HG03521 (cell line): ENCODE results near the gene OR5AS1.
"Not testable (repeated sequence)": the region's sequence is repeated elsewhere in the genome, so short reads cannot be mapped to it uniquely, and the experiment has no call there.

Experiments
- ATAC-seq: cut with Tn5 transposase; IDR thresholded peaks from one replicate; pipeline ENCODE4 v1.9.1; 2021; ENCODE audit warnings: mild to moderate bottlenecking, moderate library complexity; ENCODE audit not compliant: unreplicated experiment

OR5AS1 gene

DNA sequence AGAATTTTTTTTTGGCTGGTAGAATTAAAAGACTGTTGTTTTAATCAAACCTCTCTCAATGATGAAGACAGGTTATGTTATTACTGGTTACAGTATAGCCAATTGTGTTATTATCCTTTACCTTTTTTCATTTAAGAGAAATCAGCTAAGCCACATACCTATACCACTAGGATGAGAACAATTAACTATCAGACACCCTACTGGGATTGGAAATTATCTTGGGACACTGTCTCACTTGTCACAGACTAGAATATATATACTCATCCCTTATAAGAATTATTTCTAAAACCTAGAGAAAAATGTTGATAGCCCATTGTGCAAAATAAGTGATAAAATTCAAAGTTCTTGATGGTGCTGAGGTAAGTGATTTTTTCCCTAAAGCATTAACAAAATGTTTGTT lies at the start of gene OR5AS1:
TSS of gene OR5AS1 (plus strand) at position 301 of the 400 bp plus-strand sequence. CDS start 2,765 bp downstream, outside the sequence.
- ATAC-seq, result no peak

DNA sequence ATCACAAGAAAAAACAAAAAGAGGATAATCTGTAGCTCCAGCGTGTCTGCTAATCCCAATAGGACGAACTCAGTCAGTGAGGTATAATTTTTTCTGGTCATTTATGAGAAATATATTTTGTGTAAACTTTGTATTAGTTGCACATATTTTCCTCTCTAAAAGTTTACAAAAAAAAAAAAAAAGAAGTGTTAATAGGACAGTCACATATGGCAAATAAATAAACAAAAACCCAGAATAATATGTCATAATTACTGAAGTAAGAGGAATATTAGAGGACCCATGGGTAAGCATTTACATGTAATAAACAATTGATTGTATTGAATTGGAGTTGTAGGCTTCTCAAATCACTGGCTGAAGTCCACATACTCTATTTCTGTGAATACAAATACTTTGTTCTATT lies 32.9 kb upstream of the OR5AS1 start, which contains the start of gene OR5F1:
TSS of gene OR5F1 (minus strand) at position 101 of the 400 bp plus-strand sequence. CDS start at position 101, 0 bp downstream.
- no peak for ATAC-seq

DNA sequence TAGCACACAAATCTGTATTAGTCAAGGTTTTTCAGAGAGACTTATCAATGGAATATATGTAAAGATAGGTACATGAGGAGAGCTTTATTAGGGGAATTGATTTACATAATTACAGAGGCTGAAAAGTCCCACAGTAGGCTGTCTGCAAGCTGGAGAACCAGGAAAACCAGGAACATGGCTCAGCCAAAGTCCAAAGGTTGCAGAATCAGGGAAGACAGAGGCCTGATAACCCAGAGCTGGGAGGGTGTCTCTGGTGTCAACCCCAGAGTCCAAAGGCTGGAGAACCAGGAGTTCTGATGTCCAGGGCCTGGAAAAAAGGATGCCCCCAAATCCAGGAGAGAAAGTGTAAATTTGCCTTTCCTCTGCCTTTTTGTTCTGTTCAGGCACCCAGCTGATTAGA lies 16.7 kb upstream of the OR5AS1 start:
- no peak for ATAC-seq

DNA sequence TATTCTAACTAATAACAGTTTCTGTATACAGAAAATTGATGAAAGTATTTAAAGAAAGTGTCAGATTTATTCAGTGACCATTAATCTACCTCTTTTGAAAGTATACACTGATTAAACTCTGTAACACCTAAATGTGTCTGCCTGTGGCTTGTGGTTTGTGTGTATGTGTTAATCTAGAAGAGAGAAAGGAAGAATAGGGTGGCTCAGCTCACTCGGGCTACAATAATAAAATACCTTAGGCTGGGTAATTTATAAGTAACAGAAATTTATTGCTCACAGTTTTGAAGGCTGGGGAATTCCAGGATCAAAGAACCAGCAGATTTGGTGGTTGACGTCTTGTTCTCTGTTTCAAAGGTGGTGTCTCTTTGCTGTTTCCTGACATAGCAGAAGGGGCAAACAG lies 13.6 kb upstream of the OR5AS1 start:
- ATAC-seq, result no peak

DNA sequence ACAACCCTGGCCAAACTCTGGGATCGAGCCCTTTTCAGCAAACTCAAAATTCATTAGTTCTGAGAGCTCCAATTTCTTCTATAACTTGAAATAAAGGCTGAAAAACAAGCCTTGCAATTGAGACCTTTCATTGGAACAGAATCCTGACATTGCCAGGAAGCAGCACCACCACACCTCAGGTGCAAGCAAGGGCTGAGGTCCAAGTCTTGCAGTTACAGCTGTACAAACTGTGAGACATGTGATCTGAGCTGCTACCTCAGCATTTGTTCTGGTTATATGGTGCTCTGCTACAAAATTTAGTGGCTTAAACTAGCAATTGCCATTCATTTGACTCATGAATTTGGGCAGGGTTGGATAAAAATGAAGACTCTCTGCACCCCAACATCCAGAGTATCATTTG lies 18.1 kb downstream of the OR5AS1 start:
- no peak for ATAC-seq

DNA sequence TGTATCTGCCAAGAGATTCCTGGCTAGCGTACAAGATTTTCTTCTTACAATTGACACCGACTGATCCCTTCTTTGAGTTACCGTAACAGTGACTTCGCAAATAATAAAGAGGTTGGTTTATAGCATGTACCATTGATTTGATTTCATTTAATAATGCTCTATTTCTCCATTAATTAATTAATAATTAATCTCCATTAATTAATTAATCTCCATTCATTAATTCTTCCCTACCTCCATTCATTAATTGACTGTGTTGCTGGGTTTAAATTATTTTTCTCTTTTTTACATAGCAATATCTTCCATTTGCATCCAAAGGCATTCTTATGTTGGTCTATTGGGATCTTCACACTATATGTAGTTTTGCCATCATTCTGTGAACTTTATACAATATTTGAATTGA lies 21.0 kb downstream of the OR5AS1 start:
- no peak for ATAC-seq

DNA sequence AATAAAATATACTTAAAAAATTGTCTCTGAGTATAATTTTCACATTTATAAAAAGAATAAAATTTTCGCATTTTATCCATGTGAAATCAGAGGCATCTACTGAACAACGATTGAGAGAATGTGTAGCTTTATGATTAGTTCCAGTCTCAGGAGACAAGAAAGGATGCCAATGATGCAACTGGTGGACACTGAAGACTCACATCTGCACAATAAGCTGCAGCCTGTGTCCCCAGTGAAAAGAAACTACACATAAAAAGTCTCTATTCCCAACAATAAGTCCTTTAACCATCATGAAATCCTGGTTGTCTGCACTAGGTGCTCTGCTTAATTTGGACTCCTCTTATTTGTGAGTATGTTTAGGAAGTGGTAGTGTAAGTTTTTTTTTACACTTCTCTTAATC lies 22.0 kb downstream of the OR5AS1 start:
- no peak for ATAC-seq

DNA sequence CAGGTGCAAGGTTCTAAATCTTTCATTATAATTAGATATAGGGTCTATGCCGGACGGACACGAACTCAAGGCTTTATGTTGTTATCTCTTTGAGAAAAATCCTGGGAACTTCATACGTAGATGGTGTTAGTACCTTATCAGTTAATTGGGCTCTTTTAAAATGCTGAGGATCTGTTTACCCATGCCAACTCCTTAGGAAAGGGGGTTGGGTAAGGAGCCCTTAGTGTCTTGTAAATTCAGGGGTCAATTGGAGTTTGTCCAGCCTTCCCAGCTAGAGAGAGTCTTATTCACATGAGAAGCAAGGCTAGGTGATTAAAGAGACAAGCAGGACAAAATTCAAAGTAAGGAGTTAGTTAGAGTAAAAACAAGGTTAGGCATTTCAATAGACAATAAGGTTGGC lies 28.9 kb downstream of the OR5AS1 start:
- not testable (repeated sequence) for ATAC-seq

DNA sequence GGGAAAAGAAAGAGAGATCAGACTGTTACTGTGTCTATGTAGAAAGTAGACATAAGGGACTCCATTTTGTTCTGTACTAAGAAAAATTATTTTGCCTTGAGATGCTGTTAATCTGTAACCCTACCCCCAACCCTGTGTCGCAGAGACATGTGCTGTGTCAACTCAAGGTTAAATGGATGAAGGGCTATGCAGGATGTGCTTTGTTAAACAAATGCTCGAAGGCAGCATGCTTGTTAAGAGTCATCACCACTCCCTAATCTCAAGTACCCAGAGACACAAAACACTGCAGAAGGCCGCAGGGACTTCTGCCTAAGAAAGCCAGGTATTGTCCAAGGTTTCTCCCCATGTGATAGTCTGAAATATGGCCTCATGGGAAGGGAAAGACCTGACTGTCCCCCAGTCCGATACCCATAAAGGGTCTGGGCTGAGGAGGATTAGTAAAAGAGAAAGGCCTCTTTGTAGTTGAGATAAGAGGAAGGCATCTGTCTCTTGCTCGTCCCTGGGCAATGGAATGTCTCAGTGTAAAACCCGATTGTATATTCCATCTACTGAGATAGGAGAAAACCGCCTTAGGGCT lies 30.3 kb downstream of the OR5AS1 start:
- not testable (repeated sequence) for ATAC-seq

DNA sequence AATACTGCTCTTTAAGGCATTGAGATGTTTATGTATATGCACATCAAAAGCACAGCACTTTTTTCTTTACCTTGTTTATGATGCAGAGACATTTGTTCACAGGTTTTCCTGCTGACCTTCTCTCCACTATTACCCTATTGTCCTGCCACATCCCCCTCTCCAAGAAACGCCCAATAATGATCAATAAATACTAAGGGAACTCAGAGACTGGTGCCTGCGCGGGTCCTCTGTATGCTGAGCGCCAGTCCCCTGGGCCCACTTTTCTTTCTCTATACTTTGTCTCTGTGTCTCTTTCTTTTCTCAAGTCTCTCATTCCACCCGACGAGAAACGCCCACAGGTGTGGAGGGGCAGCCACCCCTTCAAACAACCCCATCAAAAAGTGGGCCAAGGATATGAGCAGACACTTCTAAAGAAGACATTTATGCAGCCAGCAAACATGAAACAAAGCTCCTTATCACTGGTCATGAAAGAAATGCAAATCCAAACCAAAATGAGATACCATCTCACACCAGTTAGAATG lies 30.9 kb downstream of the OR5AS1 start:
- not testable (repeated sequence) for ATAC-seq

DNA sequence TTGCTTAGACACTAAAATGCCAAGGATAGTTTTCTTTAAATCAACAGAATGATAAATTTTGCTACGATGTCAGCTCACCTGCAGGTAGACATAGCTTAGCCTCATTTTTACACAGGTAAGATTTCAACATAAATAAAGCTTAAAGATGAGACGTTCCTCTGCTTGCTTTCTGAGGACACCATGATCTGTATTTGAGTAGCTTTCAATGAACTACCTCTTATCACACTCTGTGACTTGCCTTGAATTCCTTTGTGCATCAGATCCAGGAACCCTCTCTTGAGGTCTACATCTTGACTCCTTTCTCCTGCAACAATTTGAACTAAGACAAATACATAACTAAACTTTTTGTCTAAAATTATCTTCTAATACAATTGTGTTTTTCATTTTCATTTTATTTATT lies 39.5 kb downstream of the OR5AS1 start:
- ATAC-seq, result no peak
